ENCODE data around the gene RPL22L1. TPM values are rescaled to one million over a fixed set of nuclear protein-coding genes. Genes with fewer than 3 reads are reported as not detected.
"Not testable (repeated sequence)": the region's sequence is repeated elsewhere in the genome, so short reads cannot be mapped to it uniquely, and the experiment has no call there.

Gene RPL22L1
- polyA plus RNA-seq, 3 donors = 88.4 to 171 (median 104) TPM

GRCh38 chr3:170840291-170840859 lies 29.6 kb downstream of the RPL22L1 start:
- 84 to 89% (median 88%) methylated on average over 2 of the region's 2 CpGs for WGBS, 3 donors
- no peak overlapping the region for H3K27ac ChIP-seq (ENCODE audit: low read depth, low read length)

- H3K27ac ChIP-seq (ENCODE audit: low read depth, low read length) = no peak overlapping the region
- 83 to 91% (median 86%) methylated on average over 3 of the region's 3 CpGs for WGBS, 3 donors
These were observed 30.4 kb downstream of the RPL22L1 start for GRCh38 chr3:170839518-170840100.

GRCh38 chr3:170836491-170836890 lies 33.5 kb downstream of the RPL22L1 start:
- WGBS, 3 donors = 85 to 95% (median 93%) methylated on average over 4 of the region's 4 CpGs
- H3K27ac ChIP-seq (ENCODE audit: low read depth, low read length) = no peak overlapping the region

DNA sequence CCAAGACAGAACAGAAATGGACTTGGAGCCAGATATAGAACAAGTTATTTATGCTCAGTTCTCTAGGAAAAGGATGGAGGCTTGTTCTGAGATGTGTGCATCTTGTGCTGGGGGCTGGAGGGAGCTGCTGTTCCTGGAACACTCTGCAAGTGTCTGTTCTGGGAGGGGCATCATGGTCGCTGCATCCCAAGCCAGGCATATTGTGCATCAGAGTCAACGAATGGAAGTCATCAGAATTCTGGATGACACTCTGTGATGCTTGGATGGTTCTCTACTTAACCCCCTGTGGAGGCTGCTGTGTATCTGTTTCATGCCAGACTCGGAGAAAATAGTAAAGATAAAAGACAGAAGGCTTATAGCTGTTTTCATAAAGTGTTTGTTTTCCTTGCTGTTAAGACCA lies 34.7 kb downstream of the RPL22L1 start:
- no peak overlapping the region for H3K27ac ChIP-seq (ENCODE audit: low read depth, low read length)
- WGBS, 3 donors = 31 to 50% (median 40%) methylated on average over 3 of the region's 3 CpGs

DNA sequence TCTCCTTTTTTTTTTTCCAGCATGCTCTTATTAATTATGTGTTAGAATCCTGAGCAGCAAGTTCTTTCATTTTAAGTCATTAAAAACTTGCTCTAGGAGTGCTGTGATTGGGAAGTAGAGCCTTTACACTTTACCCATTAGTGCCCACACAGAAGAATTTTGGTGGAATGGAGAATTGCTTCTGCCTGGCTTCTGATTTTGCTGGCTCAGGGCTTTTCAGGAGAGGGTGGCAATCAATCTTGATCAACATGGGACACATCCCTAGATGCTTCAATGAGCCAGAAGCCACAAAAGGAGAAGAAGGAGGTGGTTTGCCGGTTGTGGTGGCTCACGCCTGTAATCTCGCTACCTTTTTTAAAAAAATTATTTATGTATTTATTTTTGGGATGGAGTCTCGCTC lies 39.4 kb downstream of the RPL22L1 start:
- WGBS, 3 donors = 77 to 98% (median 84%) methylated on average over 4 of the region's 4 CpGs
- H3K27ac ChIP-seq (ENCODE audit: low read depth, low read length) = no peak overlapping the region

GRCh38 chr3:170829546-170830272 lies 40.3 kb downstream of the RPL22L1 start:
- WGBS, 3 donors = 56 to 73% (median 64%) methylated on average over 9 of the region's 9 CpGs
- H3K27ac ChIP-seq (ENCODE audit: low read depth, low read length) = no peak overlapping the region

DNA sequence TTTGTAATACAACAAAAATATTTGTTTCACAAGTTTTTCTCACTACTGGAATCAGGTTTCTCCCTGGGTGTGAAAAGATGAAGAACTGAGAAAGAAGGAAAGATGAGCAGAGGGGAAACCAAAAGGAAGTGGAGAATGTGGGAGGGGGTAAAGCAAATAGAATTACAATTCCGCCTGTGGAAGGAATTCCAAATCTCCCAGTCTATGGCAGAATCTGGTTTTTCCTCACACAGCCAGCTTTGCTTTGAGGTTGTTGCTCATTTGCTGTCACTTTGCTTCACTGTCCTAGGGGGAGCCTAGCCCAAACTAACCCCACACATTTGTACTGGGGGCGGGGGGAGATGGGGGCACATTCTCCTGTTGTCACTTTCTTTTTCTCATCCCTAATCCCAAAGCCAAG lies 43.9 kb downstream of the RPL22L1 start:
- 56 to 72% (median 70%) methylated on average over 2 of the region's 2 CpGs for WGBS, 3 donors
- no peak overlapping the region for H3K27ac ChIP-seq (ENCODE audit: low read depth, low read length)

GRCh38 chr3:170823562-170823961 lies 46.4 kb downstream of the RPL22L1 start:
- not testable (repeated sequence) for H3K27ac ChIP-seq (ENCODE audit: low read depth, low read length)
- WGBS, 3 donors = 72 to 91% (median 86%) methylated on average over 2 of the region's 2 CpGs

GRCh38 chr3:170818325-170818724 lies 51.7 kb downstream of the RPL22L1 start:
- 83 to 91% methylated on average over 1 of the region's 1 CpG; no CpG with 5 or more reads in 1 of the 3 donors for WGBS, 3 donors
- not testable (repeated sequence) for H3K27ac ChIP-seq (ENCODE audit: low read depth, low read length)

DNA sequence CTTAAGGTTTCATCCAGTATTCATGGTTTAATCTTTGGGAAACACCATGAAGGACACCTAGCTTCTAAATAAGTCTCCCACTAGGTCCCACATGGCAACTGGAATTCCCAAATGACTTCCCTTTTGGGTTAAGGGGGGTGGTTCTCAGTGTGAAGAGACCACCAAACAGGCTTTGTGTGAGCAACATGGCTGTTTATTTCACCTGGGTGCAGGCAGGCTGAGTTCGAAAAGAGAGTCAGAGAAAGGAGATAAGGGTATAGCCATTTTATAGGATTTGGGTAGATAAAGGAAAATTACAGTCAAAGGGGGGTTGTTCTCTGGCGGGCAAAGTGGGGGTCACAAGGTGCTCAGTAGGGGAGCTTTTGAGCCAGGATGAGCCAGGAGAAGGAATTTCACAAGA lies 52.5 kb downstream of the RPL22L1 start:
- not testable (repeated sequence) for H3K27ac ChIP-seq (ENCODE audit: low read depth, low read length)
- 82 to 89% (median 82%) methylated on average over 2 of the region's 2 CpGs for WGBS, 3 donors

DNA sequence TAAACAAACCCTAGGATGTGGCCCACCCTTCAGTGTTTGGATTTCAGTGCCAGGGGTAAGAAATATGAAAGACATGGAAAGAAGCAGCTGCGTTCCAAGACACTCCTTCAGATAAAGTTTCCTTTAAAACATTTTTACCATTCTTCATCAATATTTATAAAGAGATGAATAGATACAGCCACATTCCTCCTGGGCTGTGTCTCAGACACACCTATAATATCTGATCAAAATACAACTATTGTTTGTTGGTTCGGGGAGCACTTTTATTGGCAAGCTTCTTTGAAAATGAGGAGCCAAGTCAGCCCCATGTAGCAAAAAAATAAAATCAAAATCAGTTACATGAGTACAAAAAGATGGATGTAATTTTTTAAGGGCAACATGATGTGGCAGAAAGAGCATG lies 53.2 kb downstream of the RPL22L1 start:
- H3K27ac ChIP-seq (ENCODE audit: low read depth, low read length) = no peak overlapping the region
- WGBS, 3 donors = 87 to 94% (median 91%) methylated on average over 2 of the region's 2 CpGs

- no peak overlapping the region for H3K27ac ChIP-seq (ENCODE audit: low read depth, low read length)
- 90 to 93% (median 90%) methylated on average over 2 of the region's 2 CpGs for WGBS, 3 donors
These were observed 53.7 kb downstream of the RPL22L1 start for GRCh38 chr3:170816341-170816740.

DNA sequence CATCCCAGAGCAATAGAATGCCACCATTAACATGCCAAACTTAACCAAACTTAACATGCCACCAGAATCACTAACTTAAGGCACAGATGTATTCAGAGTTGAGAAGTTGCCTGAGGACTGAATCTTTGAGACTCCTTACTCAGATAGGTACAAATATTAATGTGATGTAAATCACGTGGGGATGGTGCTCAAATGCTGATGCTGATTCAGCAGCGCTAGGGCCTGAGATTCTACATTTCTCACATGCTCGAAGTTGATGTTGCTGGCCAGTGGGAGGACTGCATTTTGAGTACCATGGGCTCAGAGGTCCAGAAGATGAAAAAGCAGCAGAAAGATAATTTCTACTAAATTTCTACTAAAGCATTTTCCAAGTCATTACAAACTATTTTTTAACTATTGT lies 54.1 kb downstream of the RPL22L1 start:
- no peak overlapping the region for H3K27ac ChIP-seq (ENCODE audit: low read depth, low read length)
- WGBS, 3 donors = 74 to 86% (median 82%) methylated on average over 3 of the region's 3 CpGs

DNA sequence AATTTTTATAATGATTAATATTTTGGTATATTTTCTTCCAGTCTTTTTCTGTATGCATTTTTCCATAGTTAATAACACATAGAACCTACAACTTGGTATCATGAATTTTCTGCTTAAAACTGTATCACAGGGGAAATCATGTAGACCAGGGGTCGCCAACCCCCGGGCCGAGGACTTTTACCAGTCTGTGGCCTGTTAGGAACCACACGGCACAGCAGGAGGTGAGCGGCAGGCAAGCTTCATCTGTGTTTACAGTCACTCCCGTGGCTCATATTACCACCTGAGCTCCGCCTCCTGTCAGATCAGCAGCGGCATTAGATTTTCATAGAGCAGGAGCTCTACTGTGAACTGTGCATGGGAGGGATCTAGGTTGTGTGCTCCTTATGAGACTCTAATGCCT lies 54.7 kb downstream of the RPL22L1 start:
- no peak overlapping the region for H3K27ac ChIP-seq (ENCODE audit: low read depth, low read length)
- WGBS, 3 donors = 20 to 68% (median 67%) methylated on average over 8 of the region's 8 CpGs

Other genes with a start within 250 kb of the RPL22L1 start
- gene EIF5A2, start 38.4 kb upstream of the RPL22L1 start, polyA plus RNA-seq = 1 to 10 TPM; 1.3 to 3.1 (median 2.7) TPM
- under 1 TPM in 1 of 3 donors, not detected in 2; 0.56 TPM for gene SLC2A2, start 156.5 kb upstream of the RPL22L1 start, polyA plus RNA-seq